Breast epithelium (tissue), 4 donors: ENCODE measurements around the gene TINAGL1. TPM values are rescaled to one million over a fixed set of nuclear protein-coding genes. Genes with fewer than 3 reads are reported as not detected.

Experiments used
- DNase-seq, 2 donors: peaks; one replicate each; pipeline ENCODE4 v3.0.0-alpha.2; 2019; ENCODE audit warnings: low spot score in 2 of 2
- H3K27ac ChIP-seq, 2 donors: fragments of 200-600 bp; sonication (generic) in 1 of 2; one replicate each; pipeline ENCODE4 v1.5.1; 2016 to 2019; ENCODE audit warnings: mild to moderate bottlenecking in 1 of 2
- H3K27me3 ChIP-seq, 2 donors: fragments of 200-600 bp; sonication (generic) in 1 of 2; one replicate each; pipeline versions ENCODE4 v1.5.1 to v1.6.0; 2017 to 2019; ENCODE audit warnings: control low read depth in 1 of 2, mild to moderate bottlenecking in 1 of 2
- H3K36me3 ChIP-seq: fragments of 200-600 bp; one replicate; pipeline ENCODE4 v1.5.1; 2019
- H3K4me1 ChIP-seq, 2 donors: fragments of 200-600 bp; sonication (generic); one replicate each; pipeline ENCODE4 v1.5.1; 2016 to 2019; ENCODE audit warnings: control low read depth in 1 of 2
- H3K4me3 ChIP-seq, 3 donors: fragments of 200-600 bp; sonication (generic); 1 replicate in 2 of 3; 2 replicates in 1 of 3; pipeline ENCODE4 v1.5.1; 2016 to 2019; ENCODE audit warnings: mild to moderate bottlenecking in 3 of 3, moderate library complexity in 2 of 3
- H3K9me3 ChIP-seq, 2 donors: fragments of 200-600 bp; sonication (generic) in 1 of 2; one replicate each; pipeline ENCODE4 v1.5.1; 2016 to 2019; ENCODE audit warnings: control low read depth in 1 of 2
- POLR2A ChIP-seq: fragments of 450-650 bp; IDR thresholded peaks from one replicate; pipeline ENCODE4 v1.6.1; 2016; ENCODE audit warnings: antibody characterized with exemption, mild to moderate bottlenecking, moderate library complexity
- POLR2AphosphoS5 ChIP-seq, 3 donors: sonication (generic); formaldehyde crosslinking; IDR thresholded peaks; one replicate each; pipeline ENCODE4 v1.6.1; 2017; ENCODE audit warnings: antibody characterized with exemption in 3 of 3
- intact Hi-C: fragments of 100-400 bp; cut with DNase I; formaldehyde crosslinking; loops from one replicate; pipeline ENCODE4 v1.15.1; 2023; ENCODE audit warnings: low total_unique reads
- total RNA-seq, 3 donors: library from RNA; depleted of rRNA; stranded (reverse); fragments of >200 nt; gene quantifications; one replicate each; pipeline ENCODE4 v1.1.0, GENCODE V29; 2016
- TF ChIP-seq, protein P1 (sequence below), 3 donors: fragments of 450-650 bp; IDR thresholded peaks; one replicate each; pipeline ENCODE4 v1.5.1; 2016 to 2017; ENCODE audit warnings: antibody characterized with exemption in 3 of 3, mild to moderate bottlenecking in 3 of 3, moderate library complexity in 3 of 3

TINAGL1 gene
- total RNA-seq, 3 donors from 2014 or later, result 85.9 to 187 (median 144) TPM

DNA sequence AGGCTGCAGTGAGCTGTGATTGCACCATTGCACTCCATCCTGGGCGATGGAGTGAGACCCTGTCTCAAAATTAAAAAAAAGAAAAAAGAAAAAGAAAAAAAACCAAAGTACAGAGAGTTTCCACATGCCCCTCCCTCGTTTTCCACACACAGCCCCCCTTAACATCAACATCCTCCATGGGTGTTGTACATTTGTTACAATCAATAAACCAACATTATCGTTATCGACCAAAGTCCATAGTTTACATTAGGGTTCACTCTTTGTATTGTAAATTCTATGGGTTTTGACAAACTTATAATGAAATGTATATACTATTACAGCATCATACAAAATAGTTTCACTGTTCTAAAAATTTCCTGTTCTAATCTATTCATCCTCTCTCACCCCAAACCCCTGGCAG, 15.9 kb upstream of the TINAGL1 start:
- DNase-seq, result no peak
- H3K36me3 ChIP-seq, result no peaks in the 10 kb centered on the region
- no peaks in the 10 kb centered on the region for H3K9me3 ChIP-seq
- TF ChIP-seq, protein P1, sequence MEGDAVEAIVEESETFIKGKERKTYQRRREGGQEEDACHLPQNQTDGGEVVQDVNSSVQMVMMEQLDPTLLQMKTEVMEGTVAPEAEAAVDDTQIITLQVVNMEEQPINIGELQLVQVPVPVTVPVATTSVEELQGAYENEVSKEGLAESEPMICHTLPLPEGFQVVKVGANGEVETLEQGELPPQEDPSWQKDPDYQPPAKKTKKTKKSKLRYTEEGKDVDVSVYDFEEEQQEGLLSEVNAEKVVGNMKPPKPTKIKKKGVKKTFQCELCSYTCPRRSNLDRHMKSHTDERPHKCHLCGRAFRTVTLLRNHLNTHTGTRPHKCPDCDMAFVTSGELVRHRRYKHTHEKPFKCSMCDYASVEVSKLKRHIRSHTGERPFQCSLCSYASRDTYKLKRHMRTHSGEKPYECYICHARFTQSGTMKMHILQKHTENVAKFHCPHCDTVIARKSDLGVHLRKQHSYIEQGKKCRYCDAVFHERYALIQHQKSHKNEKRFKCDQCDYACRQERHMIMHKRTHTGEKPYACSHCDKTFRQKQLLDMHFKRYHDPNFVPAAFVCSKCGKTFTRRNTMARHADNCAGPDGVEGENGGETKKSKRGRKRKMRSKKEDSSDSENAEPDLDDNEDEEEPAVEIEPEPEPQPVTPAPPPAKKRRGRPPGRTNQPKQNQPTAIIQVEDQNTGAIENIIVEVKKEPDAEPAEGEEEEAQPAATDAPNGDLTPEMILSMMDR (IDR thresholded peaks at IDR 0.05), result no peak
- no peak for TF ChIP-seq POLR2A
- TF ChIP-seq POLR2AphosphoS5 (IDR thresholded peaks at IDR 0.05), result no peak
- peaks cover 0 to 4% of the 10 kb centered on the region in 2 donors for H3K4me1 ChIP-seq
- H3K27me3 ChIP-seq, result no peaks in the 10 kb centered on the region
- H3K4me3 ChIP-seq, result no peak overlapping the region
- intact Hi-C loops, result no loop called here
- no peak overlapping the region for H3K27ac ChIP-seq

DNA sequence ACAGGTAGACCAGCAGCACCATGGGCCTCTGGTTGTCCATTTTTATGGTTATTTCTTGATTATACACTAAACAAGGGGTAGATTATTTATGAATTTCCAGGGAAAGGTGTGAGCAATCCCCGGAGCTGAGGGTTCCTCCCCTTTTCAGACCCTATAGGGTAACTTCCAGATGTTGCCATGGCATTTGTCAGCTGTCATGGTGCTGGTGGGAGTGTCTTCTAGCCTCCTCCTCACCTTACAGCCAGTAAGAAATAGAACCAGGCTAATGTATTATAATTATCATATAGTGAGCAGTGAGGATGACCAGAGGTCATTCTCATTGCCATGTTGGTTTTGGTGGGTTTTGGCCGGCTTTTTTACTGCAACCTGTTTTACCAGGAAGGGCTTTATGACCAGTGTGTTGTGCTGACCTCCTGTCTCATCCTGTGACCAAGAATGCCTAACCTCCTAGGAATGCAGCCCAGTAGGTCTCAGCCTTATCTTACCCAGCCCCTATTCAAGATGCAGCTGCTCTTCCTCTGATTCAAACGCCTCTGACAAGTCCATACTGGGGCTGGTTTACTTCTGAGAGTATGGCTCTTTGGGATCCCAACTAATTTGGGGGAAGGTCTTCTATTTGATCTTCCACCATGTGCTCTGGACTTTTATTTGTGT, 13.5 kb upstream of the TINAGL1 start:
- TF ChIP-seq, protein P1 (IDR thresholded peaks at IDR 0.05), result no peak
- TF ChIP-seq POLR2AphosphoS5 (IDR thresholded peaks at IDR 0.05), result no peak
- no peak for TF ChIP-seq POLR2A
- Histone ChIP-seq H3K27ac (no peak overlapping the region), H3K4me1 (peaks cover 0 to 4% of the 10 kb centered on the region in 2 donors), H3K4me3 (no peak overlapping the region), H3K27me3 (no peaks in the 10 kb centered on the region), H3K9me3 (no peaks in the 10 kb centered on the region), H3K36me3 (no peaks in the 10 kb centered on the region)
- peak in 1 of 2 donors; percentile 10 for DNase-seq
- intact Hi-C loops, result no loop called here

DNA sequence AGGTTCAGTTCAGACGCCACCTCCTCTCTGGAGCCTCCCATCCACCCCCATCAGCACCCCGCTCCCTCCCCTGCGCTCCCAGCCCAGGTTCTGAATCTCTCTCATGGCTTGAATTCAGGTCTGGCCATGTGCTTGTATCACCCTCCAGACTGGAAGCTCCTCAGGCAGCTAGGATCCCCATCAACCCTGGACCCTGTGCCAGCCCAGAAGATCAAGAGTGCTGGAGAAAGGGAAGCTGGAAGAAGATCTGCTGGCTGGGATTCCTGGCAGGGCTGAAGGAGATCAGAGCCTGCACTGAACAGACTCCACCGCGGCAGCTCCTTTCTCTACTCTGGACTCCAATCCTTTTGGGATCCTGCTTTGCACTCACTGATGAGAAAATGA, 11.7 kb upstream of the TINAGL1 start:
- no peaks in the 10 kb centered on the region for H3K36me3 ChIP-seq
- H3K4me1 ChIP-seq, result peaks cover 0 to 4% of the 10 kb centered on the region in 2 donors
- DNase-seq, result peak in 1 of 2 donors; percentile 15
- intact Hi-C loops, result no loop called here
- no peaks in the 10 kb centered on the region for H3K27me3 ChIP-seq
- H3K4me3 ChIP-seq, result no peak overlapping the region
- no peaks in the 10 kb centered on the region for H3K9me3 ChIP-seq
- TF ChIP-seq POLR2A (no peak), POLR2AphosphoS5 (IDR thresholded peaks at IDR 0.05) (no peak)
- TF ChIP-seq, protein P1 (IDR thresholded peaks at IDR 0.05), result no peak
- H3K27ac ChIP-seq, result no peak overlapping the region

DNA sequence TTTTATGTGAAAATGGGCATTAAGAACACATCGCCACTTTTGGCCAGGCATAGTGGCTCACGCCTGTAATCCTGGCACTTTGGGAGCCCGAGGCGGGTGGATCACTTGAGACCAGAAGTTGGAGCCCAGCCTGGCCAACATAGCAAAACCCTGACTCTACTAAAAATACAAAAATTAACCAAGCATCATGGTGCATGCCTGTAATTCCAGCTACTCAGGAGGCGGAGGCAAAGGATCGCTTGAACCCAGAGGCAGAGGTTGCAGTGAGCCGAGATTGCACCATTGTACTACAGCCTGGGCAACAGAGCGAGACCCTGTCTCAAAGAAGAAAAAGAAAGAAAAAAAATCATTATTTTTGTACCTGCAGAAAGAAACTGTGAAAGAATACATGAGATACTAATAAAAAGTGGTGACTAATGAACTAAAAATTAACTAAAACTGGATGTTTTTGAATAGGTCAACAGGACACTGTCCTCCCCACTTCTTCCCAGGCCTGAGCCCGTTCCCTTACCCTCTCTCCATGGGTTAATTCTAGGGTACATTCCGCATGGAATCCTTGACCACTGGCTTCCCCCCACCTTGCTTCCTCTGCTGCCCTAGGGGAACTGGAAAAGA, 8.3 kb upstream of the TINAGL1 start:
- no peak overlapping the region for H3K27ac ChIP-seq
- TF ChIP-seq POLR2AphosphoS5 (IDR thresholded peaks at IDR 0.05) (no peak), POLR2A (no peak)
- TF ChIP-seq, protein P1 (IDR thresholded peaks at IDR 0.05), result no peak
- peak in 1 of 2 donors; percentile 16 for DNase-seq
- no peak overlapping the region for H3K4me3 ChIP-seq
- H3K36me3 ChIP-seq, result no peaks in the 10 kb centered on the region
- no peaks in the 10 kb centered on the region for H3K9me3 ChIP-seq
- H3K27me3 ChIP-seq, result no peaks in the 10 kb centered on the region
- peaks cover 6 to 10% of the 10 kb centered on the region in 2 donors for H3K4me1 ChIP-seq
- intact Hi-C loops, result no loop called here

DNA sequence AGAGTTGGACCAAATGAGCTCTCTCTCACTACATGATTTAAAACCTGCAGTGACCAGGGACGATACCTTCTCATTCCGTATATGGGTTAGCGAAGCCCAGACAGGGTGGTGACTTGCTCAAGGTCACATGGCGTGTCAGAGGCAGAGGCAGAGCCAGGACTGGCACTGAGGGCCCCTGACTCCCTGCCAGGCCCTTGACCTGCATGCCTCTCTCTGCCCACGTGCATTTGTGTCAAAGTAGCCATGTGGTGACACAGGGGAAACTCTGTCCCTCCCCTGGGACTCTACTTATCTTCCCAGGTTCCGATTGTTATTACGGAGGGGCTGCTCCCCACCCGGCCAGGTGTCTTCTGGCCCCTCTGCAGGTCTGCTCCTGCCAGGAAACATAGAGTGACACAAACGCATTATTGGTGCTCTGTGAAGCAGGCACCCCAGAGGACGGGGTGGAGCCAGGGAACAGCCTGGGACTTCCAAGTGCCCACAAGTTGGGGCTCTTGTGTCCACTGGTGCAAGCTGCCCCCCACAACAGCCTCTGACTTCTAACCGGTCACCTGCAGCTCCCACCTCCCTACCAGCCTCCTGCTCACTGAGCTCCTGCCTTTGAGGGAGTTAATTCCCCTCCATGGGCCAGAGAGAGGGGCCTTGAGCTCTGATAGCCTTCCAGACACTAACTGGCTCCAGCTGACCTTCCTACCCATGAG, 7.3 kb upstream of the TINAGL1 start:
- Histone ChIP-seq H3K27ac (no peak overlapping the region), H3K9me3 (no peaks in the 10 kb centered on the region), H3K4me1 (peaks cover 8 to 16% of the 10 kb centered on the region in 2 donors), H3K36me3 (no peaks in the 10 kb centered on the region), H3K27me3 (no peaks in the 10 kb centered on the region), H3K4me3 (no peak overlapping the region)
- intact Hi-C loops, result no loop called here
- DNase-seq, result peak in 1 of 2 donors; percentile 16
- TF ChIP-seq POLR2AphosphoS5 (IDR thresholded peaks at IDR 0.05) (no peak), POLR2A (no peak)
- TF ChIP-seq, protein P1 (IDR thresholded peaks at IDR 0.05), result no peak
